GM18520 (cell line): ENCODE results near the gene AIG1.
"Not testable (repeated sequence)": the region's sequence is repeated elsewhere in the genome, so short reads cannot be mapped to it uniquely, and the experiment has no call there.

ENCODE experiments used
- ATAC-seq: cut with Tn5 transposase; IDR thresholded peaks from one replicate; pipeline ENCODE4 v1.9.1; 2021; ENCODE audit not compliant: unreplicated experiment

The AIG1 gene

GRCh38 chr6:143060806-143061596 lies at the start of gene AIG1:
Gene AIG1, plus strand, starts transcription at chr6:143060889. Its CDS starts 37 bp downstream, at chr6:143060926.
- ATAC-seq: peak; percentile 49

GRCh38 chr6:143014764-143015163 lies 45.9 kb upstream of the AIG1 start:
- no peak for ATAC-seq

- no peak for ATAC-seq
Observed at GRCh38 chr6:143015300-143015706, 45.4 kb upstream of the AIG1 start.

- no peak for ATAC-seq
Observed at GRCh38 chr6:143018955-143019354, 41.7 kb upstream of the AIG1 start.

- not testable (repeated sequence) for ATAC-seq
Observed at GRCh38 chr6:143020862-143021261, 39.8 kb upstream of the AIG1 start.

GRCh38 chr6:143021543-143021942 lies 39.1 kb upstream of the AIG1 start:
- ATAC-seq: no peak

GRCh38 chr6:143022587-143022986 lies 38.1 kb upstream of the AIG1 start:
- no peak for ATAC-seq

GRCh38 chr6:143023695-143024094 lies 37.0 kb upstream of the AIG1 start:
- ATAC-seq: no peak

GRCh38 chr6:143024977-143025376 lies 35.7 kb upstream of the AIG1 start:
- ATAC-seq: no peak

- ATAC-seq: no peak
Observed at GRCh38 chr6:143026696-143027449, 33.8 kb upstream of the AIG1 start.

- ATAC-seq: no peak
Observed at GRCh38 chr6:143034689-143035334, 25.9 kb upstream of the AIG1 start.

GRCh38 chr6:143037470-143037869 lies 23.2 kb upstream of the AIG1 start:
- no peak for ATAC-seq

GRCh38 chr6:143038833-143039232 lies 21.9 kb upstream of the AIG1 start:
- ATAC-seq: no peak

- ATAC-seq: no peak
Observed at GRCh38 chr6:143039548-143039947, 21.1 kb upstream of the AIG1 start.

GRCh38 chr6:143040018-143040417 lies 20.7 kb upstream of the AIG1 start:
- ATAC-seq: no peak

- ATAC-seq: not testable (repeated sequence)
Observed at GRCh38 chr6:143044345-143044744, 16.3 kb upstream of the AIG1 start.

- ATAC-seq: no peak
Observed at GRCh38 chr6:143049611-143050010, 11.1 kb upstream of the AIG1 start.

GRCh38 chr6:143050509-143050908 lies 10.2 kb upstream of the AIG1 start:
- ATAC-seq: no peak

- ATAC-seq: no peak
Observed at GRCh38 chr6:143052282-143052681, 8.4 kb upstream of the AIG1 start.

- no peak for ATAC-seq
Observed at GRCh38 chr6:143053856-143054255, 6.8 kb upstream of the AIG1 start.

- ATAC-seq: no peak
Observed at GRCh38 chr6:143054329-143054728, 6.4 kb upstream of the AIG1 start.

GRCh38 chr6:143055213-143055612 lies 5.5 kb upstream of the AIG1 start:
- no peak for ATAC-seq
